HFFc6 (cell line): ENCODE measurements around the gene ZG16B. TPM values are rescaled to one million over a fixed set of nuclear protein-coding genes. Genes with fewer than 3 reads are reported as not detected.

Experiments used
- DNase-seq: peaks from one replicate; pipeline ENCODE4 v3.0.0-alpha.2; 2018
- H3K27ac Mint-ChIP-seq: 2 replicates; pipeline ENCODE4 v1.8.0; 2020; ENCODE audit warnings: mild to moderate bottlenecking, mixed read lengths
- H3K27me3 Mint-ChIP-seq: 2 replicates; pipeline ENCODE4 v1.8.0; 2021; ENCODE audit warnings: mild to moderate bottlenecking, moderate library complexity, mixed read lengths; ENCODE audit not compliant: insufficient read depth
- H3K36me3 Mint-ChIP-seq: 2 replicates; pipeline ENCODE4 v1.8.0; 2021; ENCODE audit warnings: low read depth, mixed read lengths
- H3K4me1 Mint-ChIP-seq: 2 replicates; pipeline ENCODE4 v1.8.0; 2020; ENCODE audit warnings: low read depth, mixed read lengths
- H3K4me3 Mint-ChIP-seq: 2 replicates; pipeline ENCODE4 v1.8.0; 2020; ENCODE audit warnings: mild to moderate bottlenecking, moderate library complexity, mixed read lengths
- H3K9me3 Mint-ChIP-seq: 2 replicates; pipeline ENCODE4 v1.8.0; 2020; ENCODE audit warnings: mild to moderate bottlenecking, mixed read lengths
- total RNA-seq, 6 experiments: library from RNA; stranded (reverse); fragmentation: NEBNext Ultra II Directional; extraction: Animal tissue kit (Norgen Biotek cat#: 25700); gene quantifications; 2 replicates in 1 of 6; 3 replicates in 5 of 6; pipeline ENCODE4 v1.2.3, GENCODE V29; 2021
- TF ChIP-seq, protein P1 (sequence below): fragments of 200-600 bp; sonication (generic); IDR thresholded peaks from 2 replicates; pipeline ENCODE4 v1.5.0; 2021; ENCODE audit warnings: antibody characterized with exemption, mild to moderate bottlenecking

The ZG16B gene
- total RNA-seq, 6 experiments from 2014 or later = 0.41 to 0.68 (median 0.46) TPM; not detected in 2

DNA sequence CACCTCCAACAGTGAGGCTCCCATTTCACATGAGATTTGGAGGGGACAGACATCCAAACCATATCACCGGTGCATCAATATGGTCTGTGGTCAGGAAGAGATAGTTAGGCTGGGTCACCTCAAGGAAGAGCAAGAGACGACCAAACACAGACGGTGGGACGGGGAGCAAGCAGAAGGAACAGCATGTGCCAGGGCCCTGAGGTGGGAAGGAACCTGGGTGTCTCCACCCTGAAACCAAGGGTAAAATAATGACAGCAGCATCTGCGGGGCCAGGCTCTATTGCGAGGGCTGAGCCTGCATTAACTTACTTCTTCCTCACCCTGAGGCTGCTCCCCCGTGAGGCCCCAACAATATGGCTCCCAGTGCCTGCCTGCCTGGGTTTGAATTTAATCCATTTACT lies 21.9 kb upstream of the ZG16B start:
- Mint-ChIP-seq H3K27ac (no peak overlapping the region), H3K4me3 (no peak overlapping the region), H3K9me3 (peaks cover 28% of the 10 kb centered on the region), H3K27me3 (peaks cover 53% of the 10 kb centered on the region), H3K4me1 (no peaks in the 10 kb centered on the region), H3K36me3 (peaks cover 5% of the 10 kb centered on the region; the same call in 1 of the 2 replicates)
- DNase-seq = no peak
- TF ChIP-seq, protein P1, sequence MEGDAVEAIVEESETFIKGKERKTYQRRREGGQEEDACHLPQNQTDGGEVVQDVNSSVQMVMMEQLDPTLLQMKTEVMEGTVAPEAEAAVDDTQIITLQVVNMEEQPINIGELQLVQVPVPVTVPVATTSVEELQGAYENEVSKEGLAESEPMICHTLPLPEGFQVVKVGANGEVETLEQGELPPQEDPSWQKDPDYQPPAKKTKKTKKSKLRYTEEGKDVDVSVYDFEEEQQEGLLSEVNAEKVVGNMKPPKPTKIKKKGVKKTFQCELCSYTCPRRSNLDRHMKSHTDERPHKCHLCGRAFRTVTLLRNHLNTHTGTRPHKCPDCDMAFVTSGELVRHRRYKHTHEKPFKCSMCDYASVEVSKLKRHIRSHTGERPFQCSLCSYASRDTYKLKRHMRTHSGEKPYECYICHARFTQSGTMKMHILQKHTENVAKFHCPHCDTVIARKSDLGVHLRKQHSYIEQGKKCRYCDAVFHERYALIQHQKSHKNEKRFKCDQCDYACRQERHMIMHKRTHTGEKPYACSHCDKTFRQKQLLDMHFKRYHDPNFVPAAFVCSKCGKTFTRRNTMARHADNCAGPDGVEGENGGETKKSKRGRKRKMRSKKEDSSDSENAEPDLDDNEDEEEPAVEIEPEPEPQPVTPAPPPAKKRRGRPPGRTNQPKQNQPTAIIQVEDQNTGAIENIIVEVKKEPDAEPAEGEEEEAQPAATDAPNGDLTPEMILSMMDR = no peak

DNA sequence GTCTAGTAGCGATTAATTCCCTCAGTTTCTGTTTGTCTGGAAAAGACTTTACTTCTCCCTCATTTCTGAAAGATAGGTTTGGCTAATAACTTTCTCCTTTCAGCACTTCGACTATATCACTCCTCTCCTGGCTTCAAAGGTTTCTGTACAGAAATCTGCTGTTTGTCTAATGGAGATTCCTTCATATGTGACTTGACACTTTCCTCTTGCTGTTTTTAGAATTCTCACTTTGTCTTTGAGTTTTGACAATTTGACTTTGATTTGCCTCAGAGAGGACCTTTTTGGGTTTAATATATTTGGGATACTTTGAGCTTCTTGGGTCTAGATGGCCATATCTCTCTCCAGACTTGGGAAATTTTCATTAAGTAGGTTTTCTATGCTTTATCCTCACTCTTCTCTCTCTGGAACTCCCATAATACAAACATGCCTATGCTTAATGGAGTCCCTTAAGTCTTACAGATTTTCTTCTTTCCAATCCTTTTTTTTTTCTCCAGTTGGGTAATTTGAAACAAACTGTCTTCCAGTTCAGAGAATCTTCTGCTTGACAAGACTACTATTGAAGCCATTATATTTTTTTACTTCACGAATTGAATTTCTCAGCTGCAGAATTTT lies 20.8 kb upstream of the ZG16B start:
- H3K27me3 Mint-ChIP-seq = peaks cover 53% of the 10 kb centered on the region
- H3K4me3 Mint-ChIP-seq = no peak overlapping the region
- no peak for DNase-seq
- H3K27ac Mint-ChIP-seq = no peak overlapping the region
- TF ChIP-seq, protein P1 = no peak
- peaks cover 18% of the 10 kb centered on the region for H3K9me3 Mint-ChIP-seq
- H3K36me3 Mint-ChIP-seq = no peaks in the 10 kb centered on the region; the same call in 1 of the 2 replicates
- H3K4me1 Mint-ChIP-seq = no peaks in the 10 kb centered on the region

DNA sequence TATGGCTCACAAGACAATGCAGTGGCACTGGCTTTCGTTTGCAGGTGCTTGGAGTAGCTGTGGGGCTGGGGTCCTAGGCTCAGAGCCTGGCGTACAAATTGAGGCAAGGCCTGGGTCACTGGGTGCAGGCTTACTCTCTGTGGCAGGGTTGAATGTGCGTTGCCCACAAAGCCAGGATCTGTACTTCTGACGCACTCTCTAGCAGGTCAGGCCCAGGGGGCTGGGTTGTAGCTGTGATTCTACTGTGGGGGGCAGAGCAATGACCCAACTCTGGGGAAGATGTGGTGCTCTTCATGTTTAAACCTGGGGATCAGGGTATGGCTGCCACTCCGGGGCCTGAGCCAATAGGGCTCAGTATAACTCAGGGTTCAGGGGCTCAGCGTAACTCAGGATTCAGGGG lies 19.5 kb upstream of the ZG16B start:
- TF ChIP-seq, protein P1 = no peak
- no peaks in the 10 kb centered on the region for H3K36me3 Mint-ChIP-seq
- no peak overlapping the region for H3K27ac Mint-ChIP-seq
- no peak overlapping the region for H3K4me3 Mint-ChIP-seq
- no peaks in the 10 kb centered on the region for H3K4me1 Mint-ChIP-seq
- DNase-seq = no peak
- peaks cover 9% of the 10 kb centered on the region; the same call in 1 of the 2 replicates for H3K9me3 Mint-ChIP-seq
- H3K27me3 Mint-ChIP-seq = peaks cover 55% of the 10 kb centered on the region

DNA sequence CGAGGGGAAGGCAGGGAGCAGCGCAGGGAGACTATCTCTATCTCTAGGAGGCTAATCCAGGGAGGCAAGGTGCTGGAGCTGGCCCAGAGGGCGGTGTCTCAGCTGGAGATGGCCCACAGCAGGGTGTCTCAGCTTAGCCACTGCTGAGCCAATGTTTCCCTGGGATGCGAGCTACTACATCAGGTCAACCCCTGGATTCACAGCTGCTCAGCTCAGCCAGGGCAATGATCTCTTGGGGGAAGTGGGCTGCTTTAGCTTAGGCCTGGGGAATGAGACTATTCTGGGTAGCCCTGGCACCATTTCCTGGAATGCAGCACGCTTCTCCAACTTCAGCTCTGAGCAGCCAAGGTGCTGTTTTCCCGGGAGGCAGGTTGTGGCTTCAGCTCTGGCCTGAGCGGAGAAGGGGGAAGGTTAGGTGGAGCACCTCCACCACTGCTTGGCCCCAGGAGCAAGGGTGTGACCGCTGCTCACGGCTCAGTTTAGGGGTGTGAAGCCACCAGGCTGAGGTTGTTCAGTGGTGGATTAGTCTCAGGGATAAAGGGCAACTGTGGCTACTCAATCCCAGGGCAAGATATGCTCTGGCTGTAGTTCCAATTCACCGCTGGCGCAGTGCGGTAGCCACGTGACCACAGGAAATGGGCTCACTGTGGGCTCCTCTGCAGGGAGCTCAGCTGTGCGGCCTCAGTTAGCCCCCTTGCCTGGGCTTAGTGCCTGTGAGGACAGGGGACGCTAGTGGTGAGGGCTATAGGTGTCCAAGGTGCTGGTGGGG lies 18.2 kb upstream of the ZG16B start:
- no peak overlapping the region for H3K27ac Mint-ChIP-seq
- TF ChIP-seq, protein P1 = no peak
- no peak for DNase-seq
- H3K4me3 Mint-ChIP-seq = no peak overlapping the region
- H3K36me3 Mint-ChIP-seq = no peaks in the 10 kb centered on the region
- H3K27me3 Mint-ChIP-seq = peaks cover 51% of the 10 kb centered on the region
- H3K4me1 Mint-ChIP-seq = no peaks in the 10 kb centered on the region
- H3K9me3 Mint-ChIP-seq = peaks cover 9% of the 10 kb centered on the region; the same call in 1 of the 2 replicates

DNA sequence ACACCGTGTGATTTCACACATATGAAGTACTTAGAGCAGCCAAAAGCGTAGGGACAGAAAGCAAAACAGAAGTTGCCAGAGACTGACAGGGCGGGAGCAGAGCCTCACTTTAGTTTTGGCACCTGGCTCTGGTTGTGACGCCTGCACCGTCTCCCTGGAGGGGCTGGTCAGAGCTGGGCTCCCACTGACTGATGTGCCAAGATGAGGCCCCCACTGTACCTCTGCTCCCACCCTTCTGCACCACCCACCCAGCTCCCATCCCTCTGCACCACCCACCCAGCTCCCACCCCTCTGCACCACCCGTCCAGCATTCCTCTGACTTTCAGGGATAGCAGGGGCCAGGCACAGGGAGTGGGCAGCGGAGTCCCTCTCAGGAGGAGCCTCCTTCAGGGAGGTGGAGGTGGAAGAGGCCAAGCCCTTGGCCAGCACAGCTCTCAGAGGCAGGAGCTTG lies 16.3 kb upstream of the ZG16B start:
- Mint-ChIP-seq H3K4me3 (no peak overlapping the region), H3K4me1 (no peaks in the 10 kb centered on the region), H3K36me3 (no peaks in the 10 kb centered on the region), H3K27me3 (peaks cover 42% of the 10 kb centered on the region), H3K27ac (no peak overlapping the region), H3K9me3 (peaks cover 7% of the 10 kb centered on the region; the same call in 1 of the 2 replicates)
- TF ChIP-seq, protein P1 = no peak
- no peak for DNase-seq
